GDM1 (cell line): ENCODE results near the gene PSMB2.
"Not testable (repeated sequence)": the region's sequence is repeated elsewhere in the genome, so short reads cannot be mapped to it uniquely, and the experiment has no call there.

Source experiments
- DNase-seq: peaks from one replicate; lab custom pipeline; 2025; lab: John Stamatoyannopoulos, UW

Gene PSMB2

DNA sequence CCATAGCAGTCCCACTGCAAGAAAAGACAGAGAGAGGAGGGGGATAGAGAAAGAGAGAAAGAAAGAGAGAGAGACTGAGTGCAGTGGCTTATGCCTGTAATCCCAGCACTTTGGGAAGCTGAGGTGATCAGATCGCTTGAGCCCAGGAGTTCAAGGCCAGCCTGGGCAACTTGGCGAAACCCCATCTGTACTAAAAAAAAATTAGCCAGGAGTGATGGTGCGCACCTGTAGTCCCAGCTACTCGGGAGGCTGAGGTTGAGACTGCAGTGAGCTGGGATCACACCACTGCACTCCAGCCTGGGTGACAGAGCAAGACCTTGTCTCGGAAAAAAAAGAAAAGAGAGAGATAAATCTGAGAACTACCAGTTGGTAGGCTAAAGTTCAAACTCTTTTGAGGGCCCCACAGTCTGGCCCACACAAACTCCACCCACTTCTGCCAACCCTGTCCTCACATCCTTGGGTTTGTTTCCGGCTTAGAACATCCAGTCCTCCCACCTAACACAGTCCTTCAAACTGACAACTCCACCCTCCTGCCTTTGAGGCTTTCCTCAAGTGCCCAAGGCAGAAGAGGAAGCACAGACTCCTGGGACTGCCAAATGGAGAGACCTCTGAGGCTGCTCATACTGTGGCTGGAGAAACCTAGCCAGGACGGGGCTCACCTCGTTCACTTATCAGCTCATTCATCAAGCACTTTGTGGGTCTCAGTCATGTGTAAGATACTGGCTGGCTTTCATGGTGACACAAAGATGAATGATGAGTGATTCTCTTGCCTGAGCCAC, 48.1 kb downstream of the PSMB2 start:
- no peak for DNase-seq

DNA sequence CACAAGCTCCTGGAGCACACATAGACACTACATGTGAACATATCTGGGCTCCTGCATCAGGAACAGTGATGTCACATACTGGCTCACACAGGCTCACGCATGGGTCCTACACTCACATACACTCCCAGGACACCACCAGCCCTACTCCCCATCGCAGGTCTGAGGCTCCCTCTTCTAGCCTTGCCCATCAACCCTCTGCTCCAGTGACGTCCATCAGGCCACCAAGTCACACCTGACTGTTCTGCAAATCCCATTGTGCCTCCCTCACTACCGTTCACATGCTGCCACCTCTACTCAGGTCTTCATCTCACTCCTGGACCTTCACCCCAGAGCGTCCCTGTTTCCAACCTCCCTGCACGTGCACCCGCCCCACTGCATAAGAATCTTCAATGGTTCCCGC, 50.1 kb downstream of the PSMB2 start:
- no peak for DNase-seq

DNA sequence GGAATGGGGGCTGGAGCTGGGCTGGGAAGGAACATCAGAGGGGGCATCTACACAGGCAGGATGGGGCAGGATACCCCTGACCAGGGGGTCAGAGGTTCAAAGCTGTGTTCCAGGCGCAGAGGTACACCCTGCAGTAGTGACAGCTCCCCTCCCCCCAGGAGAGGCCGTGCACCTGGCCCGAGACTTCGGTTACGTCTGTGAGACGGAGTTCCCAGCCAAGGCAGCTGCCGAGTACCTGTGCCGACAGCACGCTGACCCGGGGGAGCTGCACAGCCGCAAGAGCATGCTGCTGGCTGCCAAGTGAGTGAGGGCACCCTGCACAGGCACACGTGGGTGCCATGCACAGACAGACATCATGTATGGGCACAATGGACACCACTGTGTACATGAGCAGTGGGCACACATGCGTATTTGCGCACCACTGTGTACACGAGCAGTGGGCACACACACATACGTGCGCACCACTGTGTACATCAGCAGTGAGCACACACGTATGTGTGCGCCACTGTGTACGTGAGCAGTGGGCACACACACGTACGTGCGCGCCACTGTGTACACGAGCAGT, 50.8 kb downstream of the PSMB2 start:
- DNase-seq, result no peak

DNA sequence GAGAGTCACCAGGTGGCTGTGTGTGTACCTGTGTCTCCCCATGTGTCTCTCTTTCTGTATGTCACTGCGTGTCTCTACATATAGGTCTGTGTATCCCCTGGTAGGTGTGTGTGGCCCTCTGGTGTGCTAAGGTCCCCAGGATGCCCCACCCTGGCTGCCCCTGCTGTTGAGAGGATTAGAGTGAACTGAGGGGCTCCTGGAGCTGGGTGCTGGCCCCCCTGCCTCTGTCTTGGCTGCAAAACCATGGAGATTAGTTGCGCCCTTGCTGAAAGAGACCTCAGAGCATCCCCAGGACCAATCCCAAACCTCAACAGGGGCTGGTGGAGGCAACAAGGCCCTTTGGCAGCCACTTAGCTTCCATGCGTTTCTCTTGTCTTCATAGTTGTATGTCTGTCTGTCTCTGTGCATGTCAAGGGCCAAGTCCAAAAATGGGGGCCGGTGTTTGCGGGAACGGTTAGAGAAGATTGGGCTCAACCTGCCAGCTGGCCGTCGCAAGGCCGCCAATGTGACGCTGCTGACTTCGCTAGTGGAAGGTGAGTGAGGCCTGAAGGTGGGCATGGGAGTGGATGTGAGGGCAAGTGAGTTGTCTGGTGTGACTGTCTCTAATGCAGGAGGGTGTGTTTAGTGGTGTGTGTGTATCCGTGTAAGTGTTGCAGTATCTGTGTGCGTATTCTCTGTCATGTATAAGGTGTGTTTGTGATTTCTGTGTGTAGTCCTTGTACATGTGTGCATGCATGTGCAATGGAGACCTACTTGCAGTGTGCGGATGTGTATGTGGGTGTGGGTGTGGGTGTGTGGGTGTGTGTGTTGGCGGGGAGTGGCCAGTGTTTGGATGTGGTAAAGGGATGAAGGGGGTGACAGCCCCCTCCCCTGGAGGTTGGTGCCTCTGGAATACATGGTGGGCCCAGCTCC, 51.6 kb downstream of the PSMB2 start:
- no peak for DNase-seq

DNA sequence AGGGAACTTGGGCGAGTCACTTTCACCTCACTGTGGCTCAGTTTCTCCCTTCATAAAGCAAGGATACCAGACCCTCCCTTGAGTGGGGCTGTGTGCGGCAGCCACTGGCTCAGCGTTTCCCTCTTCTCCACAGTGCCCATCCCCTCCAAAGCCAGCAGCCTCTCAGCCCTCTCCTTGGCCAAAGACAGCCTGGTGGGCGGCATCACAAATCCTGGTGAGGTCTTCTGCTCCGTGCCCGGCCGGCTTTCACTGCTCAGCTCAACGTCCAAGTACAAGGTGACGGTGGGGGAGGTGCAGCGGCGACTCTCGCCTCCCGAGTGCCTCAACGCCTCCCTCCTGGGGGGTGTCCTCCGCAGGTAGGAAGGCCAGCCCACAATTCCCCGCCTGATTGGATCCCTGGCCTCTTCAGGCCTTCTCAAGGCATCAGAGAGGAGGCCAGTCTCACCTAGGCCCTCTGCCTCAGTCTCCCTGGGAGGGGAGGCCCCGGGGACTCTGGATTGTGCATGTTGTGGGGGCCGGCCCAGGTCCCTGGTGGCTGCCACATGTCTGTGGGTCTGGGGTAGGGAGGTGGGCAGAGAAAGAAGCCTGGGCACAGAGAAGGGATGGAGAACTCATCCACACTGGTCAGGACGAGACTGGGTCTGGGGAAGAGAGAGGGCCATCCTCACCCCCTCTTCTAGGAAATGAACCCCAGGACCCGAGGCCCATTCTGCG, 53.0 kb downstream of the PSMB2 start:
- DNase-seq, result no peak

- no peak for DNase-seq
Observed at GRCh38 chr1:35587736-35588135, 53.6 kb downstream of the PSMB2 start.

GRCh38 chr1:35586808-35587207, 54.5 kb downstream of the PSMB2 start:
- no peak for DNase-seq

DNA sequence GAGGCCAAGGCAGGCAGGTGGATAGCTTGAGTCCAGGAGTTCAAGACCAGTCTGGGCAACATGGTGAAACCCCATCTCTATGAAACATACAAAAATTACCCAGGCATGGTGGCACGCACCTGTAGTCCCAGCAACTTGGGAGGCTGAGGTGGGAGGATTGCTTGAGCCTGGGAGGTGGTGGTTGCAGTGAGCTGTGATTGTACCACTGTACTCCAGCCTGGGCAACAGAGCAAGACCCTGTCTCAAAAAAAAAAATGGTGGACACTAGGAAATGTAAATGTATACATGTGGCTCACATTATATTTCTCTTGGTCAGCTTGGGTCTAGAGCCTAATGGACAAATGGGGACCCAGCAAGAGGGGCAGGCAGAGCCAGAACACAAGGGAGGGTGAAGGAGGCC, 55.5 kb downstream of the PSMB2 start:
- not testable (repeated sequence) for DNase-seq

DNA sequence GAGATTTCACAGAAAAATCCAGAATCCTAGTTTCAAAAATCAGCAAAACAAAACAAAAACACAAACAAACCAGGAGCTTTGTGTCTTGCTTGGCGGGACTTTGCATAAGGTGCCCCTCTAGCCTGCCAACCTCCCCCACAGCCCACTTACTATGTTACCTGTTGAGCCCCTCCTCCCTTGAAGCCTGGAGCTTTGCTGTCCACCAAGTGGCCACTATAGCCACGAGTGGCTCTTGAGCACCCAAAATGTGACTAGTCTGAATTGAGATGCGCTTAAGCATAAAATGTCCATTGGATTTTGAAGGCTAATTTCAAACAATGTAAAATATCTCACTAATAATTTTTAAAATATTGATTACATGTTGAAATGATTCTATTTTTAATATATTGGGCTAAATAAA, 56.0 kb downstream of the PSMB2 start:
- no peak for DNase-seq

- DNase-seq, result not testable (repeated sequence)
Observed at GRCh38 chr1:35581621-35582020, 59.7 kb downstream of the PSMB2 start.

DNA sequence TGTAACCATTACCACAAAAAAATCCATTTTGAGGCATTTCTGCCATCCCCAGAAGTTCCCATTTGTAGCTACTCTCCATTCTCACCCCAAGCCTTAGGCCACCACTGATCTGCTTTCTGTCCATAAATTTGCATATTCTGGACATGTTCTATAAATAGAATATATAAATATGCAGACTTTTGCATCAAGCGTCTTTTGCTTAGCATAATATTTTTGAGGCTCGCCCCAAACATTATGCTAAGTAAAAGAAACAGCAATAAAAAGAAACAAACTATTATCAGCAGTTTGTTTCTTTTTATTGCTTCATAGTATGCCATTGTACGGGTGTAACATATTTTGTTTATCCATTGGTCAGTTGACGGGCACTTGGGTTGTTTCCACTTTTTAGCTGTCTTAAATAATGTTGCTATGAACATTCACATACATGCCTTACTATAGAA, 60.4 kb downstream of the PSMB2 start:
- no peak for DNase-seq

GRCh38 chr1:35577071-35577998, 64.0 kb downstream of the PSMB2 start:
- peak; percentile 90 for DNase-seq

GRCh38 chr1:35576766-35577070, 64.6 kb downstream of the PSMB2 start:
- not testable (repeated sequence) for DNase-seq

GRCh38 chr1:35576061-35576765, 65.1 kb downstream of the PSMB2 start:
- no peak for DNase-seq

DNA sequence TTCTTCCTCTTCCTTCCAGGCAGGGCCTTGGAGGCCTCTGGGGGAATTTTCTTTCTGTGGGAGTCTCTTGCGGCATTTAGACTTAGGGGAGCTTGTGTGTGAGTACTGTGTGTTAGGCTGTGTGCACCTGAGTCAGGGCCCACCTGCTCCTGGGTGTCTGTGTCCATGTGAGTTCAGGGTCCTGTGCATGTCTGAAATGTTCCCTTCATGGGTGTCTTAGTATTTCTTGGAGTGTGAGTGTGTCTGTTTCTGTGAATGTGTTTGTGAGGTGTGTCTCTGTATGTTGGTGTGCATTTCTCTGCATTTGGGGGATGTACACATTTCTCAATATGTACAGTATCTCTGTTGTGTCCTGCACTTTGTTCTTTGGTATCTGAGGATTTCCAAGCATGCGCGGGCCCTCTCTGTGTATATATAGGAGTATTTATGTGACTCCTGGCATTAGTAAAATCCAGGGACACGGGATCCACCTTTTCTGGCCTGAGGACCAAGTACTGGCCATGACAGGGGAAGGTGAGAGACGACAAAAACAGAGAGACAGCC, 65.8 kb downstream of the PSMB2 start:
- no peak for DNase-seq

GRCh38 chr1:35574655-35575415, 66.5 kb downstream of the PSMB2 start:
- DNase-seq, result no peak

DNA sequence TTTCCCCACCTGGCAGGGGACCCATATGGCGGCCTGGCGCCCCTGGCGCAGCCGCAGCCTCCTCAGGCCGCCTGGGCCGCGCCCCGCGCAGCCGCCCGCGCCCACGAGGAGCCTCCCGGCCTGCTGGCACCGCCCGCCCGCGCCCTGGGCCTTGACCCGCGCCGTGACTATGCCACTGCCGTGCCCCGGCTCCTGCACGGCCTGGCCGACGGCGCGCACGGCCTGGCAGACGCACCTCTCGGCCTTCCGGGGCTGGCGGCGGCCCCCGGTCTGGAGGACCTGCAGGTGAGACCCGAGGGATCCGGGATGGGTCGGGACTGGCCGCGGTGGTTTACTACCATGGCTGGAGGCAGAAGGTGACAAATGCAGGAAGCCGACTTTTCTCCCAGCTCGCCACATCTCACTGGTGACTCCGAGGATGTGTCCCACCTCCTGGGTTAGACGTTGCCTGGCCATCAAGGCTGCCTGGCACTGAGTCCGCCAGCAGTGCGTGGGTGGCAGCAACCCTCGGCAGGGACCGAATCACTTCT, 67.1 kb downstream of the PSMB2 start:
- DNase-seq, result no peak

- no peak for DNase-seq
Observed at GRCh38 chr1:35573198-35574124, 67.9 kb downstream of the PSMB2 start, which contains the start of gene TFAP2E. TFAP2E (plus strand) TSS chr1:35573314; CDS start chr1:35573578, 264 bp downstream.
